DMS114 treated with DMSO at 0.1 percent for 48 hours (cell line): ENCODE results near the gene B3GLCT.
"Not testable (repeated sequence)": the region's sequence is repeated elsewhere in the genome, so short reads cannot be mapped to it uniquely, and the experiment has no call there.

Source experiments
- DNase-seq: peaks from one replicate; lab custom pipeline; 2025; ENCODE audit not compliant: unreplicated experiment; lab: John Stamatoyannopoulos, UW

Gene B3GLCT

GRCh38 chr13:31199849-31200636, at the start of gene B3GLCT:
Gene B3GLCT (plus strand): TSS chr13:31199975. CDS start chr13:31200085, 110 bp downstream.
- DNase-seq = no peak

- no peak for DNase-seq
These were observed 49.3 kb upstream of the B3GLCT start for GRCh38 chr13:31150315-31150985.

GRCh38 chr13:31151837-31152236, 47.9 kb upstream of the B3GLCT start:
- DNase-seq = no peak

- DNase-seq = no peak
These were observed 44.8 kb upstream of the B3GLCT start for GRCh38 chr13:31154939-31155338.

GRCh38 chr13:31159306-31159705, 40.5 kb upstream of the B3GLCT start:
- DNase-seq = no peak

GRCh38 chr13:31160857-31161556, 38.8 kb upstream of the B3GLCT start:
- peak; percentile 9 for DNase-seq

- DNase-seq = peak; percentile 86
These were observed 38.1 kb upstream of the B3GLCT start, which contains the start of gene HSPH1 for GRCh38 chr13:31161557-31162150. Gene HSPH1 (minus strand): TSS chr13:31161904. CDS start chr13:31161582, 322 bp downstream.

GRCh38 chr13:31162151-31163008, 37.4 kb upstream of the B3GLCT start:
- DNase-seq = peak; percentile 88

GRCh38 chr13:31166591-31166990, 33.2 kb upstream of the B3GLCT start:
- no peak for DNase-seq

- no peak for DNase-seq
These were observed 32.3 kb upstream of the B3GLCT start for GRCh38 chr13:31167490-31167889.

GRCh38 chr13:31168166-31168565, 31.6 kb upstream of the B3GLCT start:
- no peak for DNase-seq

- DNase-seq = no peak
These were observed 31.0 kb upstream of the B3GLCT start for GRCh38 chr13:31168736-31169135.

- DNase-seq = no peak
These were observed 27.8 kb upstream of the B3GLCT start for GRCh38 chr13:31172001-31172400.

- no peak for DNase-seq
These were observed 27.2 kb upstream of the B3GLCT start for GRCh38 chr13:31172535-31172934.

GRCh38 chr13:31174018-31174417, 25.8 kb upstream of the B3GLCT start:
- DNase-seq = no peak

- no peak for DNase-seq
These were observed 23.8 kb upstream of the B3GLCT start for GRCh38 chr13:31175847-31176532.

GRCh38 chr13:31177813-31178495, 21.8 kb upstream of the B3GLCT start:
- not testable (repeated sequence) for DNase-seq

- DNase-seq = no peak
These were observed 20.5 kb upstream of the B3GLCT start for GRCh38 chr13:31179241-31179640.

GRCh38 chr13:31179754-31180153, 20.0 kb upstream of the B3GLCT start:
- DNase-seq = no peak
